ENCODE results near the gene CPSF6.

DNA sequence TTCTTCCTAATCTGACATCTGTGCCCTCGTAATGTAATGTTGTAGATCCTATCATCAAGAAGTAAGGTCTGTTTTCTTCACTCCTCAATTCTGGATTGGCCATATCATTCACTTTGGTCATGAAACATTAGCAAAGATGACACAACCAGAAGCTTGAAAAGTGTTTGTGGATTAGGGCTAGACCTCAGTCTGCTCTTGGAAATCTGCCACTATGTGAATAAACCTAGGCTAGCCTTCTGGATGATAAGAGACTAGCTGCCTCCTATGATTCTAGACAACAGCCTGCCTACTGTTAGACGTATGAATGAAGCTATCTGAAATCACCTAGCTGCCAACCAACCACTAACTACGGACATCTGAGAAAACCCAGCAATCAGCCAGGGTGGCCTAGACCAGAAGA is 70.1 kb downstream of the CPSF6 start:
- TF ChIP-seq, protein P1, sequence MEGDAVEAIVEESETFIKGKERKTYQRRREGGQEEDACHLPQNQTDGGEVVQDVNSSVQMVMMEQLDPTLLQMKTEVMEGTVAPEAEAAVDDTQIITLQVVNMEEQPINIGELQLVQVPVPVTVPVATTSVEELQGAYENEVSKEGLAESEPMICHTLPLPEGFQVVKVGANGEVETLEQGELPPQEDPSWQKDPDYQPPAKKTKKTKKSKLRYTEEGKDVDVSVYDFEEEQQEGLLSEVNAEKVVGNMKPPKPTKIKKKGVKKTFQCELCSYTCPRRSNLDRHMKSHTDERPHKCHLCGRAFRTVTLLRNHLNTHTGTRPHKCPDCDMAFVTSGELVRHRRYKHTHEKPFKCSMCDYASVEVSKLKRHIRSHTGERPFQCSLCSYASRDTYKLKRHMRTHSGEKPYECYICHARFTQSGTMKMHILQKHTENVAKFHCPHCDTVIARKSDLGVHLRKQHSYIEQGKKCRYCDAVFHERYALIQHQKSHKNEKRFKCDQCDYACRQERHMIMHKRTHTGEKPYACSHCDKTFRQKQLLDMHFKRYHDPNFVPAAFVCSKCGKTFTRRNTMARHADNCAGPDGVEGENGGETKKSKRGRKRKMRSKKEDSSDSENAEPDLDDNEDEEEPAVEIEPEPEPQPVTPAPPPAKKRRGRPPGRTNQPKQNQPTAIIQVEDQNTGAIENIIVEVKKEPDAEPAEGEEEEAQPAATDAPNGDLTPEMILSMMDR (IDR thresholded peaks at IDR 0.05): no peak
- TF ChIP-seq POLR2A (IDR thresholded peaks at IDR 0.05; ENCODE audit: low read depth): no peak
